ENCODE data around the gene ABCC8. TPM values are rescaled to one million over a fixed set of nuclear protein-coding genes. Genes with fewer than 3 reads are reported as not detected.

The ABCC8 gene
- total RNA-seq, 1 experiment from 2014 or later, result 7.3 TPM

DNA sequence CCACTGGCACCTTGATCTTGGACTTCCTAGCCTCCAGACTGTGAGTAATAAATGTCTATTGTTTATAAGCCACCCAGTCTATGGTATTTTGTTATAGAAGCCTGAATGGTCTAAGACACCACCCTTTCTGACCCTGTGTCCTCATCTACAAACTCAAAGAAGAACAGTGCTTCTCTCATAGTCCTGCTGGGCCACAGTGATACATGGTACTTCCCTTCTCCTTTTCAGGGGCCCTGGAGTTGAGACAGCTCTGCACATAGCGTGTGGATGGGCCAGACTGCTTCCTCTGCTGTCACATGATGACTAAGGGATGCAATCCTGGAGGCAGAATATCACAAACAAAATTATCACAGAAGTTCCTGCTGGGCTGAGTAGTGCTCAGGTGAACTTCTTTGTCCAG, 93.2 kb downstream of the ABCC8 start:
- no peak overlapping the region for H3K4me3 Mint-ChIP-seq
- DNase-seq (ENCODE audit: low spot score), result no peak
- no peak overlapping the region for H3K27ac Mint-ChIP-seq
- H3K36me3 Mint-ChIP-seq, result peaks cover 20% of the 10 kb centered on the region
- TF ChIP-seq ZBTB21 (CRISPR knock-in tag; IDR thresholded peaks at IDR 0.05; ENCODE audit: borderline replicate concordance) (no peak), SMAD3 (CRISPR knock-in tag; IDR thresholded peaks at IDR 0.05; ENCODE audit: borderline replicate concordance) (no peak), FOXP4 (CRISPR knock-in tag; IDR thresholded peaks at IDR 0.05) (no peak), MYBL2 (CRISPR knock-in tag; IDR thresholded peaks at IDR 0.05) (no peak), ZNF121 (CRISPR knock-in tag; IDR thresholded peaks at IDR 0.05) (no peak), SP1 (CRISPR knock-in tag; conservative IDR thresholded peaks at IDR 0.05) (no peak), JAZF1 (CRISPR knock-in tag; IDR thresholded peaks at IDR 0.05) (no peak), ATF1 (CRISPR knock-in tag; IDR thresholded peaks at IDR 0.05) (no peak), ZNF281 (CRISPR knock-in tag; IDR thresholded peaks at IDR 0.05) (no peak), ZBTB43 (CRISPR knock-in tag; IDR thresholded peaks at IDR 0.05) (no peak)
- TF ChIP-seq, protein P1, sequence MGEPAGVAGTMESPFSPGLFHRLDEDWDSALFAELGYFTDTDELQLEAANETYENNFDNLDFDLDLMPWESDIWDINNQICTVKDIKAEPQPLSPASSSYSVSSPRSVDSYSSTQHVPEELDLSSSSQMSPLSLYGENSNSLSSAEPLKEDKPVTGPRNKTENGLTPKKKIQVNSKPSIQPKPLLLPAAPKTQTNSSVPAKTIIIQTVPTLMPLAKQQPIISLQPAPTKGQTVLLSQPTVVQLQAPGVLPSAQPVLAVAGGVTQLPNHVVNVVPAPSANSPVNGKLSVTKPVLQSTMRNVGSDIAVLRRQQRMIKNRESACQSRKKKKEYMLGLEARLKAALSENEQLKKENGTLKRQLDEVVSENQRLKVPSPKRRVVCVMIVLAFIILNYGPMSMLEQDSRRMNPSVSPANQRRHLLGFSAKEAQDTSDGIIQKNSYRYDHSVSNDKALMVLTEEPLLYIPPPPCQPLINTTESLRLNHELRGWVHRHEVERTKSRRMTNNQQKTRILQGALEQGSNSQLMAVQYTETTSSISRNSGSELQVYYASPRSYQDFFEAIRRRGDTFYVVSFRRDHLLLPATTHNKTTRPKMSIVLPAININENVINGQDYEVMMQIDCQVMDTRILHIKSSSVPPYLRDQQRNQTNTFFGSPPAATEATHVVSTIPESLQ (CRISPR knock-in tag; IDR thresholded peaks at IDR 0.05), result no peak
- TF ChIP-seq, protein P2, sequence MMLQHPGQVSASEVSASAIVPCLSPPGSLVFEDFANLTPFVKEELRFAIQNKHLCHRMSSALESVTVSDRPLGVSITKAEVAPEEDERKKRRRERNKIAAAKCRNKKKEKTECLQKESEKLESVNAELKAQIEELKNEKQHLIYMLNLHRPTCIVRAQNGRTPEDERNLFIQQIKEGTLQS (CRISPR knock-in tag; conservative IDR thresholded peaks at IDR 0.05), result no peak
- peaks cover 9% of the 10 kb centered on the region for H3K27me3 Mint-ChIP-seq (ENCODE audit: low read depth)
- peaks cover 10% of the 10 kb centered on the region for H3K9me3 Mint-ChIP-seq
- ChIA-PET POLR2A (interaction anchor here (0.6 kb wide), 1 partner anchor 158 kb away, joined by 7 read pairs; no protein-coding TSS in a partner anchor), CTCF (interaction anchor here (0.7 to 8.0 kb wide), 29 partner anchors 9 to 344 kb away, joined by 3 to 203 read pairs (median 6); partner anchors contain the start of genes ABCC8, MYOD1 and OTOG)
- no peaks in the 10 kb centered on the region for H3K4me1 Mint-ChIP-seq
- no peak for ATAC-seq

GRCh38 chr11:17382046-17382728, 94.5 kb downstream of the ABCC8 start:
- H3K27ac Mint-ChIP-seq, result no peak overlapping the region
- no peak overlapping the region for H3K4me3 Mint-ChIP-seq
- ATAC-seq (no peak), DNase-seq (ENCODE audit: low spot score) (no peak)
- ChIA-PET POLR2A (no interaction called here), CTCF (interaction anchor here (0.6 to 8.0 kb wide), 7 partner anchors 29 to 165 kb away, joined by 3 to 203 read pairs (median 13); partner anchors contain the start of genes ABCC8 and OTOG)
- H3K27me3 Mint-ChIP-seq (ENCODE audit: low read depth), result peaks cover 8% of the 10 kb centered on the region
- peaks cover 22% of the 10 kb centered on the region for H3K9me3 Mint-ChIP-seq
- no peaks in the 10 kb centered on the region for H3K4me1 Mint-ChIP-seq
- peaks cover 25% of the 10 kb centered on the region for H3K36me3 Mint-ChIP-seq
- TF ChIP-seq SMAD3 (CRISPR knock-in tag; IDR thresholded peaks at IDR 0.05; ENCODE audit: borderline replicate concordance) (no peak), PRRX2 (CRISPR knock-in tag; IDR thresholded peaks at IDR 0.05) (no peak), MAX (CRISPR knock-in tag; IDR thresholded peaks at IDR 0.05) (no peak), TCF7 (CRISPR knock-in tag; IDR thresholded peaks at IDR 0.05; ENCODE audit: low read depth) (no peak), ZNF396 (CRISPR knock-in tag; IDR thresholded peaks at IDR 0.05; ENCODE audit: borderline replicate concordance) (no peak), ELF4 (CRISPR knock-in tag; IDR thresholded peaks at IDR 0.05; ENCODE audit: low read depth) (no peak), SMAD4 (CRISPR knock-in tag; IDR thresholded peaks at IDR 0.05) (no peak), JAZF1 (CRISPR knock-in tag; IDR thresholded peaks at IDR 0.05) (no peak), ZNF416 (CRISPR knock-in tag; IDR thresholded peaks at IDR 0.05) (no peak), ZBTB21 (CRISPR knock-in tag; IDR thresholded peaks at IDR 0.05; ENCODE audit: borderline replicate concordance) (no peak), ZBTB43 (CRISPR knock-in tag; IDR thresholded peaks at IDR 0.05) (no peak), MYBL2 (CRISPR knock-in tag; IDR thresholded peaks at IDR 0.05) (no peak), CREM (CRISPR knock-in tag; IDR thresholded peaks at IDR 0.05) (no peak)
- TF ChIP-seq, protein P3, sequence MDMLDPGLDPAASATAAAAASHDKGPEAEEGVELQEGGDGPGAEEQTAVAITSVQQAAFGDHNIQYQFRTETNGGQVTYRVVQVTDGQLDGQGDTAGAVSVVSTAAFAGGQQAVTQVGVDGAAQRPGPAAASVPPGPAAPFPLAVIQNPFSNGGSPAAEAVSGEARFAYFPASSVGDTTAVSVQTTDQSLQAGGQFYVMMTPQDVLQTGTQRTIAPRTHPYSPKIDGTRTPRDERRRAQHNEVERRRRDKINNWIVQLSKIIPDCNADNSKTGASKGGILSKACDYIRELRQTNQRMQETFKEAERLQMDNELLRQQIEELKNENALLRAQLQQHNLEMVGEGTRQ (CRISPR knock-in tag; IDR thresholded peaks at IDR 0.05), result no peak

All from WTC11 (cell line).